ENCODE measurements around the gene COL18A1.

GRCh38 chr21:45356653-45357435 lies 48.1 kb upstream of the COL18A1 start:
- TF ChIP-seq CHD1 (IDR thresholded peaks at IDR 0.05; ENCODE audit: low read depth, low read length) (no peak), GABPA (IDR thresholded peaks at IDR 0.05; ENCODE audit: borderline replicate concordance, insufficient read depth, low read length) (no peak), CTCF (IDR thresholded peaks at IDR 0.05; ENCODE audit: control extremely low read depth in 1 of 3, insufficient read depth in 1 of 3, low read depth in 1 of 3, low read length in 3 of 3) (no peak), TAF1 (IDR thresholded peaks at IDR 0.05; ENCODE audit: low read depth, low read length) (no peak), POLR2A (IDR thresholded peaks at IDR 0.05; ENCODE audit: control extremely low read depth in 1 of 2, low read depth in 2 of 2, low read length in 2 of 2) (no peak), EZH2 (IDR thresholded peaks at IDR 0.05; ENCODE audit: low read depth, low read length, severe bottlenecking) (no peak), E2F6 (IDR thresholded peaks at IDR 0.05) (no peak), SIN3A (conservative IDR thresholded peaks at IDR 0.05 in 1 of 2, IDR thresholded peaks at IDR 0.05 in 1 of 2; ENCODE audit: low read depth in 1 of 2, low read length in 2 of 2) (no peak), CREB1 (IDR thresholded peaks at IDR 0.05) (no peak), EP300 (IDR thresholded peaks at IDR 0.05; ENCODE audit: borderline replicate concordance in 1 of 2, low read depth in 2 of 2, low read length in 2 of 2) (no peak), RXRA (IDR thresholded peaks at IDR 0.05; ENCODE audit: insufficient read depth, low read depth, low read length) (no peak)

Data from H1 (cell line).